ENCODE data around the gene BCAN.
A peak's percentile ranks its signal among the peaks of the same experiment; 100 is the strongest.
"Not testable (repeated sequence)": the region's sequence is repeated elsewhere in the genome, so short reads cannot be mapped to it uniquely, and the experiment has no call there.

The BCAN gene

DNA sequence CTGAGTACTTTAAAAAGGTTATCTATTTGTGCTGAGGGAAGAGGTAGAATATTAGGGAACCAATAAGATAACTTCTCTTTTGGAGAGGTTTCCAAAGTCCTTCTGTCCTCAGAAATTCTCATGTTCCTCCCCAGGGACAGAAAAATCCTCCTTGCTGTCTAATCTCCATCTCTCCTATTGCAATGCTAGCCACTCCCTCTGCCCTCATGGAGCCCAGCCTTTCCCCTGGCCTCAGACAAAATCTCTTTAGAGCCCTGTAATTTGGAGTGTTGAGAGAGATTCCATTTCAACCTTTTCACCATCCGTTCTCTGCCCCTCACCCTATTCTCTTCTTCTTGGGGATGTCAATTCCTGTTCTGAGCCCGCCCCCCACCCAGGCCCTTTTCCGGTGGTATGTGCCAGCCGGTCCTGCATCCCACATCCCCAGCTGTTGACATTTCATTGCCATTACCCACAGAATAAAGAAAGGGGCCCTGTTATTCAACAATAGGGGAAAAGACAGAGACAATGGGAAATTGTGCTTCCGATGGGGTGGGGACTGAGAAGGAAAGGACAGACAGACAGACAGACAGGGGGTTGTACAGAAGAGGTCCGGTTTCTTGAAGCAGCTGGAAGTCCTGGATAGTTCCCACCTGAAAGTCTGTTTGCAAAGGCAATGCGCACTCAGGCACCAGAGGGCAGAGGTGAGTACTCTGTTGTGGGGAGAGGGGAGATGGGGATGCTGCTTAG lies 22.9 kb upstream of the BCAN start, which contains the start of gene HAPLN2:
Gene HAPLN2 (plus strand): TSS at position 563 of the 729 bp plus-strand sequence. CDS start 4,076 bp downstream, outside the sequence.
- peak; percentile 52 for DNase-seq (ENCODE audit: low spot score)

DNA sequence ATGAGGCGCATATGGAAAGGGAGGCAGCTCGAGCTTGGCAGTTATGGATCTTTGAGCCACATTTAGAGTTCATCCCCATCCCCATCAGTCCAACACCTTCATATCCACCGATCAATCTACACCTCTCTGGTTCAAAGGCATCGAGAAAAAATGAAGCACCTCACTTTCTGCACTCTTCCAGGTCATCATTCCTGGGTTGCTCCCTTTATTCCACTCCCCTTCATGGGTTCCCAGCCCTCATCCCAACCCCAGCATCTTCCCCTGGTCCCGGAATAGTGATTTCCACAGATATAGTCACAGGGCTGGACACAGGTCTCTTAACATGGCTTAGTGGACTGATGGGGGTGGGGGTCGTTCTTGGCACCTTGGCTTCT lies 22.3 kb upstream of the BCAN start:
- DNase-seq (ENCODE audit: low spot score) = no peak

GRCh38 chr1:156622581-156623297 lies 19.2 kb upstream of the BCAN start:
- DNase-seq (ENCODE audit: low spot score) = no peak

- DNase-seq (ENCODE audit: low spot score) = peak; percentile 68
Observed at GRCh38 chr1:156623946-156624813, 17.7 kb upstream of the BCAN start.

- no peak for DNase-seq (ENCODE audit: low spot score)
Observed at GRCh38 chr1:156624814-156625435, 17.0 kb upstream of the BCAN start.

DNA sequence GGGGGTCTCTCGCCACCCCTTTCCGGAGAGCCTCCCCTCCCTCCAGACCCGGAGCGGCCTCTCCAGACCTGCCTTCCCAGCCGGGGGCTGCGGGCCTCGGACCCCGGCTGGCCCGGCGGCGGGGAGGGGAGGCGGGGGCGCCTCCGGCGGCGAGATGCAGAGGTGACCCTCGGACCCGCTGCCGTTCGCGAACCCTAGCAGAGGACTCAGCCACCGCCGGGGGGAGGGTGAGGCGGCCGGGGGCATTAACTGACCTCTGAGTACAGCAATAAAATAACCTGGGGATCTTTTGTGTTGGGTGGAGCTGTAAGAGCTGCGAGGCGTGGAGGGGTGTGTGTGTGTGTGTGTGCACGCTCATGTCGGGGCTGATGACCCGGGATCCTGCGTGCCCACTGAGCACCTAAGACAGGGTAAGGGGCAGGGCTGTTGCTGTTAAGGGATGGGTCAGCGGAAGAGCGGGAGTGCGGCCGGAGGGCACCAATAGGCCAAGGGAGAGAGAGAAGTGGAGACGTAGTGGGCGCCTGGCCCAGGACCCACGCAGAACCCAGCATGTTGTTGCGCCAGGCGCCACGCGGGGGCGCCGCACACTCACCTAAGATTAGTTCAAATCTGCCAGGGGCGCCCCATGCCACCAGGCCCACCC lies 16.4 kb upstream of the BCAN start:
- DNase-seq (ENCODE audit: low spot score) = peak; percentile 69

- DNase-seq (ENCODE audit: low spot score) = no peak
Observed at GRCh38 chr1:156626079-156626438, 15.9 kb upstream of the BCAN start.

DNA sequence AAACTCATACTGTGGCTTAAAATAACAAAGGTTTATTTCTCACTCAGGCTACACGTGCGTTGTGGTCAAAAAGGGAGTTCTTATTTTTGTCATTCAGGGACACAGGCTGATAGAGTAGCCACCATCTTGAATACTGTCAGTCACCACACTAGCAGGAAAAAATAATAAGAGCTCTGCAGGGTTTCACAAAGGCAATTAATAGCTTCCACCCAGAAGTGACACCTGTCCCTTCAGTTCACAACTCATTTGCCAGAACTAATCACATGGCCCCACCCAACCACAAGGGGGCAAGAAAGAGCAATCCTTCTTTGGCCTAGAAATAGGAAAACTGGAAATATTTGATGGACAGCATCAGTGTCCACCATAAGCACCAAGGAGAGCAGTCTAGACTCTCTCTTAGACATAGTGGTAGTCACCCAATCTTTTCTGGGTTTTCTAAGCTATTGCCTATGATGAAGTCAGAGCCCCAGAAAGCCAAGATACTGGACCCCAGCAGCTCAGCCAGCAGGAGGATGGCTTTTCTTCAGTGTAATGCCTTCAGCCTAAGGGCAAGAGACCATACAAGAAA lies 14.5 kb upstream of the BCAN start:
- peak; percentile 64 for DNase-seq (ENCODE audit: low spot score)

GRCh38 chr1:156629823-156630449 lies 12.0 kb upstream of the BCAN start:
- DNase-seq (ENCODE audit: low spot score) = no peak

- not testable (repeated sequence) for DNase-seq (ENCODE audit: low spot score)
Observed at GRCh38 chr1:156631152-156631551, 10.8 kb upstream of the BCAN start.

GRCh38 chr1:156632355-156632754 lies 9.6 kb upstream of the BCAN start:
- DNase-seq (ENCODE audit: low spot score) = no peak

DNA sequence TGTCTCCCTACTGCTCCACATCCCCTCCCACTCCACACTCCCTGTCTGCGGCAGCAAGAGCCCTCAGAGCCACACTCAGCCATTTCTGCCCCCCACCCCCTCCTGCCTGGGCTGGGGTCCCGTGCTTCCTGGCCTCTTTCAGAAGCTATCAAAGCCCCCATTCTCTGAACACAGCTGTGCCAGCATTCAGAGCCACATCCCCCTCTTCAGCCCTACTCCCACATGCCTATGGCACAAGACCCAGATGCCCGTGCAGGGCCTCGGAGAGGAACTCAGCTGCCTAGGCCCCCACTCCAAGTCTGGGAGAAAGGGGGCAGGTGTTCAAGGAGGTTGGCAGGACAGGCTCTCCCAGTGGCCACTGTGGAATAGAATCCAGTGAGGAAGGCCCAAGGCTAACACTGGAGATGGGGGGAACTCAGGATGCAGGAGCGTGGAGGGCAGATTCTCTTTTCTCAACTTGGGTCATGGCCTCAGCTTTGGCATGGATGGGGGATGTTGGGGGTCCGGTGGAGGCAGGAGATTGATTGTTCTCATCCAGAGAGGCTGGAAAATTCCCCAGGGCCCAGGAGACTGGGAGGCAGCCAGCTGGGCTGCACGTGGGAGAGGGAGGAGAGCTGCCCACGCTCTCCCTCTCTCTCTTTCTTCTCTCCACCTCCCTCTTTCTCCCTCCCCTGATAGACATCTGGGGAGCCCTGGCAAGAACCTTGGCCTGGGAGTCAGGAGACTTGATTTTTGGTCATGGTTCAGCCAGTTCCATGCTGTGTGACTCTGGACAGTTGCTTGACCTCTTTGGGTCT lies 3.5 kb upstream of the BCAN start:
- DNase-seq (ENCODE audit: low spot score) = no peak

DNA sequence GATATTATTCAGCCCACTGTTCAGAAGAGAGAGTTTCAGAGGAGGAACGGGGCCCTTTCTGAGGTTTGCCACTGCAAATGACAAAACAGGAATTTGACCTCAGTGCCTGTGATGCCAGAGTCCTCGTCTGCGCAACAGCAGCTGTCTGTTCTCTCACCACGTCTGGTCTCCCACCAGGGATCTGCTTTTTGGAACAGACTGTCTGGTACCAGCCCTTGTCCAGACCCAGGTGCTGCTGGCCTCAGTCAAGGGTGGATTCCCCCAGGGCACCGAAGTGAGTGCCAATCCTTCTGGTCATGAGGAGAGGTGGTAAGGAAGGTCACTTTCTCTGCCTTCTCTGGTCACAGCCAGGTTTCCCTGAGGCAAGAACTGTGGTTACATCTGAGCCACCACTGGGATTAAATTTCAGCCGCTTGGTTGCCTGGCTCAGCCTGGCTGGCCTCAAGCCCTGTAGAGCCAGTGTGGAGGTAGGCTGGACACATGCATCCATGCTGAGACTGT lies 2.3 kb upstream of the BCAN start:
- peak; percentile 47 for DNase-seq (ENCODE audit: low spot score)

DNA sequence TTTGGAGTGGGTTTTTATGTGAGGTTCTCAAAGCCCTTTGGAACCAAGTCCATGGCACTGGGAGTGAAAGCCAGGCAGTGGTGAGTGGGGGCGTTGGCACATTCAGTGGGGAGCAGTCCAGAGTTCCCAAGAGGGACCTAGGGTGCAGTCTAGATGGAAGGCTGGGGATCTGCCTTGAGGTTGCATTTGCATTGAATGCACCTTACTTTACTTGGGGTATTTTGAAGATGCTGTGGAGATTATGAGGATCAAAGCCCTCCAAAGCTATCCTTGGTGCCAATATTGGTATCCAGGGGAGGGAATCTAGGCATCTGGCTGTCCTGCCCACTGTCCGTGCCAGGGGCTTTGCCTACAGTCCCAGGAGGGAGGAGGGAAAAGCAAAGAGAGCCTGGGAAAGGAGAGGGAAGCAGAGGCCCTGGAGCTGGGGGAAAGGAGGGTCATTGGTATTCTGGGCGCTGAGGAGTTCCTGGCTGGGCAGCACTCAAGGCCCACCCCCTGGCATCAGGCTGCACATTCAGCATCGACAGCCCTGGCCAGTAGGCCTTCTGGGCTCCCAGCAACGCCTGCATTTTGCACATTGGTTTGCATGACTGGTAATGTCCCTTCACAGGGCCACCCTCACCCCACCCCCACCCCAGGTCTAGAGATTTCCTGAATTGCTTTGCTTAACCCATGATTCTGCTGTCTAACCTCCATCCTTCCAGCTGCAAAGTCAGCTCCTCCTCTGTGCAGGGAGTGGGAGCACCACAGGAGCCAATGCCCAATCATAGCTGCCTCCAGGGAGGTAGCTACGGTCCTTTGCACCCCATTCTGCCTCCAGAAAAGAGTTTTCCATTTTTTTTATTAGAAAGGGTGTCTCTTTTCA lies 843 bp upstream of the BCAN start:
- no peak for DNase-seq (ENCODE audit: low spot score)

DNA sequence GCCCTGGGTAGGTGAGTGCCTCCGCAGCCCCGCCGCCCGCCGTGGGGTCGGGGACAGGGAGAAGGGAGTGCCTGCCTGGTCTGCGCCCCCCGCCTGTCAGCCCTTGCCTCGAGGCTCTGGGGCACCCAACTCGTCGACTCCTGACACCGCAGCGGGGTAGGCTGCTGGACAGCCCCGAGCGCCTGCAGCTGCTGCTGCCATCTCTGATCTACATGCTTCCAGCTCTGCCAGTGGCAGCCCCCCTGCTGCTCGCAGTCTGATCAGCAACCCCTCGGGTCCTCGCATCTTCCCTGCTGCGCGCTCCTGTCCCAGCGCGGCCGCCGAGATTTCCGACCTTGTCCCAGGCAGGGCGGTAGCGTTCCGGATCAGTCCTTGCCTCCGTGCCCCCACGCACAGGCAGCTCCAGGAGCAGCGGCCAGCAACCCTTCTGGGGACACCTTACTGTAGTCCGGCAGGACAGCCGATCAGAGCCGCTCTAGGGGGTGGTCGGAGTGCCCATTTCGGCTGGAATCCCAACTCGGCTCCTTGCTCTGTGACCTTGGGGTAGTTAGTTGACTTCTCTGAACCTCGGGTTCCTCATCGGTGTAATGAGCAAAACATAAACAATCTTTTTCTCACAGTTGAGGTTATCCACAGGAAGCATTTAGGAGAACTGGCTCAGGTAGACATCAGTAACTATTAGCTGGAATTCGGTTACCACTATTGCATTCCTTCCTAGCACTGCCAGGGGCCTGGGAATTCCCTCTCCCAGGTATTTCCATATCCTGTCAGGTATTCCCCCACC lies 540 bp downstream of the BCAN start:
- no peak for DNase-seq (ENCODE audit: low spot score)

DNA sequence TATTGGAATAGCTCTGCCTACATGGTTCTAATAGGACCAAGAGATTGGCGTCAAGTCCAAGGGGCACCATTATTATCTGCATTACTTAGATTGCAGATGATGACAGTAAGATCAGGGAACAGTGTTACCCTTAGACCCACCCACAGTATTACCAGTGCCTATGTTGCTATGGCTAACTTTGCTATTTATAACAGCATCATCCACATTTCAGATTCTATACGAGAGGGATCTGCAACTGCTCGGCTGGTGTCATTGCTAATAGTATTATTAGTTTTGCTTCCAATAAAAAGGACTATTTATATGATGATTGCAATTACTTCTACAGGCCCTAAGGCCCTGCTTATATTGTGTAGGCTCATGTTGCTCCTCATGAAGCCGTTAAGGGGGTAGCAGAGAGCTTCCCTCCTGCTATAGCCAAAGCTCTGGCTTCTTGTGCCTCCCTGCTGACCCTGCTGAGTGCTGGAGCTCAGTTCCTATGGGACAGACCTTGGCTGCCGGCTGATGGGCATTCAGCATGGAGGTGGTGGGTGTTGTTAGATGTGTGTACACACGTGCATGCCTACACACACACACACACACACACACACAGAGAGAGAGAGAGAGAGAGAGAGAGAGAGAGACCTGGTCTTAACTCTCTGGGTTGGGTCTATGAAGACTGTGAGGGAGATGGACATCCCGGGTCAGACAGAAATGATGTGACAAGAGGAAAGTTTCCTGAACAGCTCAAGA lies 1.3 kb downstream of the BCAN start:
- DNase-seq (ENCODE audit: low spot score) = peak; percentile 48

DNA sequence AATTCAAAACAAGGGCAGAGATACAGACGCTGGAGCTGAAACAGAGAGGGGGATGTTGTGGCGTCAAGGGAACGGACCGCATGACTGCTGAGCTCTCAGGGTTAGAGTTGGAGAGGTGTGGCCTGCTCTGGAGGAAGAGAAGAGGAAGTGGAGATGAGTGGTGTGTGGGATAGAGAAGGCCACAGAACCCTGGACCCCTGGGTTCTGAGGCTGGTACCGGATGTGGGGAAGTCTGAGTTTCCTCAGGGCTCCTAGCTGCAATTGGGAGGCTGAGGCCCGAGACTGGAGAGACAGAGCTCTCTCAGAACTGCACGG lies 1.8 kb downstream of the BCAN start:
- no peak for DNase-seq (ENCODE audit: low spot score)

DNA sequence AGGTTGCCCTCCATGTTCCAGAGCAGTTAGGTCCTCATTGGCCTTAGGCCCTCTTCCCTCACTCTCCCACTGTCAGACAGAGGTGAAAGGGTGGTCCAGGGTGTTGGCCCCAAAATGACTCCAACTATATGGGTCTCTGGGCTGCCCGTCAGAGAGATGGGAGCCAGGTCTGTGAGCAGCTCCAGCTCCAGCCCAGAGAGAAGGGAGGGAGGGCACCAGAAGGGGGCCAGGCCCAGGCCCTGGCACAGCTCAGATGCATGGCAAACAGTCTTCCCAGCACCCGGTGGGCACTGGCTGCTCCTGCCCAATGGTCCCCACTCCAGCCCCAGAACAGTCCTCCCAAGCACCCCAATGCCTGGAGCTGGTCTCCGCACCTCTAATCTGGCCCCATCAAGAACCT lies 2.2 kb downstream of the BCAN start:
- no peak for DNase-seq (ENCODE audit: low spot score)
